GM20431 (cell line): ENCODE results near the gene ASCL1.

Source experiments
- in situ Hi-C: fragments of 300-500 bp; cut with MseI, MboI; formaldehyde crosslinking; loops from one replicate; pipeline ENCODE4 v1.15.0; 2020; ENCODE audit warnings: low sequenced_read_pairs; ENCODE audit not compliant: unreplicated experiment

The ASCL1 gene

DNA sequence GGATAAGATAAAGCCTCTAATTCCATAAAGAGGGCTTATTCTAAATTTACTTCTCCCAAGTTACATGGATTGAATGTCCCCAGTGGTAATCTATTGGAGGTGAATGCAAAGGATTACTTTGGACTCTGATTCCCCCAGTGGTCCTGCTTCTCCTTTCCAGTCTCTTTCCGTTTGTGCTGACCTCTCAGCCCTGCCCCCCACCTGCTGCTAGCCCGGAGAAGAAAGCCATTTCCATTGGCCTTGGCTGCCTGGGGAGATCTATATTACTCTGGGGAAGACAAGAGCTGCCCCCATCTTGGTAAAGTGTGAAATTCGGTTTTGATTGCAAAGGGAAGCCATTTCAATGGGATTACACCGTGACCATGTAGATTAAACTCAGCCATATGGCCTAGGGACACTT lies 13.3 kb downstream of the ASCL1 start:
- in situ Hi-C loops, result no loop called here

DNA sequence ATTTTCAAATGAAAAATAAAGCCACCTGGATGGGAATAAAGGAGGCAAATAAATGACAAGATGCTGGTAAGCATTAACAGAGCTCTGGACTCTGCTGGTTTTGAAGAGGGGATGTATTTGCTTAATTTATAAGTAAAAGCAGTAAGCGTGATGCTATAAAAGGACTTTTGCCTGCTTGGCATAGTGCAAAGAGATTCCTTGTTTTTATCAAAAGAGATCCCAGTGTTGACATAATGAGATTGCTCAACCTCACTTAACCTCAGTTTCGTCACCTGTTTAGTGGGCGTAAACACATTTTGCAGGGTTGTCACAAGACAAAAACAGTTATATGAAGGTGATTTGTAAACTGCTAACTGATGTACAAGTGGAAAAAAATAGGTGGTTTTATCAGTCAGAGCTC lies 13.8 kb downstream of the ASCL1 start:
- in situ Hi-C loops, result no loop called here

DNA sequence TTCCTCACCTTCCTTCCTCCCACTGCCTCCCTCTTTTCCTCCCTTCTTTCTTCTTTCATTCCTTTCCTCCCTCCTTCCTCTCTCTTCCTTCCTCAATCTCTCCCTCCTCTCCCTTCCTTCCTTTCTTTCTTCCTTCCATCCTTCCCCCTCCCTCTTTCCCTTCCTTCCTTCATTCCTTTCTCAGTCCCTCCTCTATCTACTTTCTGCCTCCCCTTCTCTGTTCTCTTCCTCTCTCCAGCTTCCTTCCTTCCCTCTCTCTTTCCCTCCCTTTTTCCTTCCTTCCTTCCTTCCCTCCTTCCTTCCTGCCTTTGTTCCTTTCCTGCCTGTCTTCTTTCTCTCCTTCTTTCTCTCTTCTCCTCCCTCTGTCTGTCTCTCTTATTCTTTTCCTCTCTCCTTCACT lies 16.1 kb downstream of the ASCL1 start:
- in situ Hi-C loops, result no loop called here

GRCh38 chr12:102976609-102977280 lies 19.3 kb downstream of the ASCL1 start:
- in situ Hi-C loops, result no loop called here

- in situ Hi-C loops, result no loop called here
Measured at GRCh38 chr12:102977945-102978706, 20.7 kb downstream of the ASCL1 start.

DNA sequence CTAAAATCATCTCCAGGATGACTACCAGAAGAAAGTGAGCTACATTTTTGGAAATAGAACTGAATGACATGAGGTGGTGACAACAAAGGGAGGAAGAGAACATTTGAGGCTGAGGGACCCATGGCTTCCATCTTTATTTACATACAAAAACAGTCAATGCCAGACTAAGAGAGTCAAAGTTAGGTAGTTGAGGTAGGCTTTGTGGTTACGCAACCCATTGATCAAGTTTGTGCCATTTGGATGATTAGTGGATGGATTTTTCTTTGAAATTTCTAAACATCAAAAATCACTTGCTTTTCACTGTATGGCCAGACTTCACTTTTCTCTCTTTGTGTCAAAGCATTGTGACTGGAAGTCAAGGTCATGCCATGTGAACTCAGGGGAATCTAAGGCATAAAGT lies 22.9 kb downstream of the ASCL1 start:
- in situ Hi-C loops, result no loop called here

DNA sequence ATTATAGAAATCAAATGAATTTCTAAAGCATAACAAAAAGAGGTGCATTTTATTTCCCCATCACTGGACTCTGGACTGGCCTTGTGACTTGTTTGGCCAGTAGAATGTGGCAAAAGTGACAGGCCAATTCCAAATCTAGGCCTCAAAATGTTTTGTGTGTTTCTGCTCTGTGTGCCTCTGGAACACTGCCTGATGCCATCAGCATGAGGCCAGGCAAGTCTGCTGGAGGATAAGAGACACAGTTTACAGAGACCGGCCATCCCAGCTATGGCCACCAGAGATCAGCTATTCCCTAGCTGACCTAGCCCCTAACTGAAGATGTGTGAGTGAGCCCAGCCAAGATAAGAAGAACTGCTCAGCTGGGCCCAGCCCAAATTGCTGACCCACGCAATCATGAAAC lies 32.9 kb downstream of the ASCL1 start:
- in situ Hi-C loops, result no loop called here

- in situ Hi-C loops, result no loop called here
Measured at GRCh38 chr12:102992297-102992696, 34.8 kb downstream of the ASCL1 start.

- in situ Hi-C loops, result no loop called here
Measured at GRCh38 chr12:102992720-102993119, 35.2 kb downstream of the ASCL1 start.

DNA sequence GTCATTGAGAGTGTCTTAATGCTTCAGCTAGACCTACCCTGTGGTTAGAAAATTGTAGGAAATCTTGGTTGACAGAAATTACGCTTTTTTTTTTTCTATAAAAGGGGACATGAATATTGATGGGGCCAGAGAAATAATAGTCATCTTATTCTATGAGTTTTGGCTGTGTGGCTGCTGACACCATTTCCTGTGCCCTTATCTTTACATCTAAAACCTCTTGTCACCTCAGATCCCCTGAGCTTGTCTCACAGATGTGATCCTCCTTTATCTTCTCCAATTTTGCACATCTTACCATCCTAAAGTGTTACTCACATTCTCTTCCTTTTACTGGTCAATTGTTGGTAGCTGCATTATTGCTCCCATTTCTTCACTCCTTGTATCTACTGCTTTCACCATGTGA lies 36.1 kb downstream of the ASCL1 start:
- in situ Hi-C loops, result no loop called here

DNA sequence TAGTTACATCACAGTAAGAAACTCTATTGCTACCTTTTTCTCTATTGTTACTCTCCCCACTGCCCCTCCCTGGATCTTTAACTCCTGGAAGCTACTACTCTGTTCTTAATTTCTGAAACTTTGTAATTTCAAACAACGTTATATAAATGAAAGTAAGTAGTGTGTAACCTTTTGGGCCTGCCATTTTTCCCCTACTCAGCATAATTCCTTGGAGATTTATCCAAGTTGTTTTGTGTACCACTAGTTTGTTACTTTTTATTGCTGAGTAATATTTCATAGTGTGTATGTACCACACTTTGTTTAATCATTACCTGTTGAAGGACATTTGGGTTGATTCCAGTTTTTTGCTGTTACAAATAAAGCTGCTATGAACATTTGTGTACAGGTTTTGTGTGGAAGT lies 37.9 kb downstream of the ASCL1 start:
- in situ Hi-C loops, result no loop called here
